H1 (cell line): ENCODE results near the gene SPRYD3. TPM values are rescaled to one million over a fixed set of nuclear protein-coding genes. Genes with fewer than 3 reads are reported as not detected.

Source experiments
- ATF3 ChIP-seq: IDR thresholded peaks from 2 replicates; pipeline ENCODE4 v1.6.1; 2011; ENCODE audit warnings: low read depth, mild to moderate bottlenecking, low read length; ENCODE audit not compliant: insufficient read depth
- CHD7 ChIP-seq: fragments of 300-600 bp; sonication (generic); IDR thresholded peaks from 2 replicates; pipeline ENCODE4 v1.7.1; 2012; ENCODE audit warnings: low read length, moderate library complexity, mild to moderate bottlenecking, inconsistent platforms; ENCODE audit not compliant: insufficient replicate concordance
- CREB1 ChIP-seq: IDR thresholded peaks from 2 replicates; pipeline ENCODE4 v1.6.1; 2012; ENCODE audit warnings: inconsistent platforms
- EP300 ChIP-seq, 2 experiments: IDR thresholded peaks; 1 replicate in 1 of 2; 2 replicates in 1 of 2; pipeline ENCODE4 v1.6.1; 2011 to 2012; ENCODE audit warnings: low read depth in 2 of 2, low read length in 2 of 2, mild to moderate bottlenecking in 2 of 2, borderline replicate concordance in 1 of 2, inconsistent platforms in 1 of 2, moderate library complexity in 1 of 2
- POLR2A ChIP-seq, 2 experiments: IDR thresholded peaks; 1 replicate in 1 of 2; 2 replicates in 1 of 2; pipeline ENCODE4 v1.6.1; 2011; ENCODE audit warnings: low read depth in 2 of 2, low read length in 2 of 2, mild to moderate bottlenecking in 2 of 2; ENCODE audit errors: control extremely low read depth in 1 of 2
- SP1 ChIP-seq: IDR thresholded peaks from 2 replicates; pipeline ENCODE4 v1.6.1; 2011; ENCODE audit warnings: low read depth, low read length
- TAF7 ChIP-seq: optimal IDR thresholded peaks from 2 replicates; pipeline ENCODE3; 2011; ENCODE audit warnings: low read depth, mild to moderate bottlenecking, inconsistent platforms, low read length, moderate library complexity, borderline replicate concordance
- YY1 ChIP-seq: IDR thresholded peaks from 2 replicates; pipeline ENCODE4 v1.6.1; 2011; ENCODE audit warnings: low read depth, mild to moderate bottlenecking, low read length
- ZNF274 ChIP-seq: IDR thresholded peaks from 2 replicates; pipeline ENCODE4 v1.7.0; 2012; ENCODE audit warnings: low read length, borderline replicate concordance; ENCODE audit errors: extremely low read depth
- polyA plus RNA-seq, 7 experiments: library from polyadenylated mRNA; depleted of rRNA in 3 of 7; stranded (reverse) in 5 of 7; unstranded in 2 of 7; fragments of >200 nt in 5 of 7; fragments of 200-250 nt in 2 of 7; gene quantifications; 1 replicate in 5 of 7; 2 replicates in 1 of 7; 4 replicates in 1 of 7; pipeline versions ENCODE4 v1.2.1 to v1.2.3, GENCODE V29; 2011 to 2013; ENCODE audit warnings: missing spikeins in 2 of 7, mixed read lengths in 2 of 7
- total RNA-seq: library from RNA; stranded (reverse); fragmentation: NEBNext Ultra II Directional; extraction: Animal tissue kit (Norgen Biotek cat#: 25700); gene quantifications from 2 replicates; pipeline ENCODE4 v1.2.1, GENCODE V29; 2021

The SPRYD3 gene
- total and polyA plus RNA-seq, 2 of the 8 experiments (the other 6 are each of a cell fraction or from before 2014, with no cell fraction given) = 6.8 to 8.0 TPM

GRCh38 chr12:53097207-53097563, 18.0 kb upstream of the SPRYD3 start (continued):
- TF ChIP-seq CHD7 = no peak
- TF ChIP-seq YY1 = no peak
- TF ChIP-seq POLR2A (IDR thresholded peaks at IDR 0.05; ENCODE audit: control extremely low read depth in 1 of 2, low read depth in 2 of 2, low read length in 2 of 2) = no peak
- no peak for TF ChIP-seq TAF7
- TF ChIP-seq SP1 = no peak
- no peak for TF ChIP-seq CREB1
- TF ChIP-seq ATF3 = no peak
- TF ChIP-seq EP300 (IDR thresholded peaks at IDR 0.05; ENCODE audit: borderline replicate concordance in 1 of 2, low read depth in 2 of 2, low read length in 2 of 2) = no peak
- no peak for TF ChIP-seq ZNF274
